GM12865 (cell line): ENCODE measurements around the gene ADAMTS17.

Experiments used
- DNase-seq: peaks from one replicate; pipeline ENCODE4 v3.0.0; 2010; ENCODE audit warnings: low read depth
- H3K4me3 ChIP-seq: 2 replicates; pipeline ENCODE4 v1.5.1; 2011; ENCODE audit warnings: mild to moderate bottlenecking, low read depth, low read length, control low read depth
- TF ChIP-seq, protein P1 (sequence below): IDR thresholded peaks from 2 replicates; pipeline ENCODE4 v1.5.1; 2011; ENCODE audit warnings: low read length, control low read depth, low read depth, inconsistent platforms; ENCODE audit not compliant: insufficient read depth; ENCODE audit errors: missing control alignments

ADAMTS17 gene

DNA sequence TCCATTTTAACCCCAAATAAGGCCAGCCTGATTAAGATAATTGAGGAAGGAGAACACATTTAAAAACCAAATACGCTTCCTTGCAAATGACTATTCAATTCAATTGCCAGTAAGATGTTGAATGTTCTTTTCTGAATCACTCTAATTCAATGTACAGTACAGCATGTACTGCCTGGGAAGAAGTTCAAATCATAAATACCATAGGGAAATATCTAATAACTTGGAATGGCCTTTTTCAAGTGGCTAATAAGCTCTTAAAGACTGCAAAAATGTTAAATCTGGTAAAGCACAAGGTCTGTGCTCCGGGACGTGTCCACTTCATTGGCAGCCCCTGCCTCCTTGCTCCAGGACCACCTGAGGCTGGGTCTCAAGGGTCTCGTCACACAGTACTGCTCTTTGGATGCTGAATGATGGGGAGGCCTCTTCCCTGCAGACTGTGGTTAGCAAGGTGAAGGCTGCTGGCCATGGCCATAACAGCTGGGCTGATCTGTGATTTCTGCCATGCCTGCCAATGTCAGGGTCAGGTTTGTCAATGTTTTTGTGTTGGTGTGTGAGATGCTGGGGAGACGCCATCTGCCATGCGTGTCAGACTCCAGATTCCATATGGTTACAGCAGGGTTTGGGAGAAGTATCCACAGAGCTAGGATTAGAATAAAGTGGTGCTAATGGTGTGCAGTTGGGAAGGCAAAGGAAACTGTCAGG, 300.5 kb downstream of the ADAMTS17 start:
- TF ChIP-seq, protein P1, sequence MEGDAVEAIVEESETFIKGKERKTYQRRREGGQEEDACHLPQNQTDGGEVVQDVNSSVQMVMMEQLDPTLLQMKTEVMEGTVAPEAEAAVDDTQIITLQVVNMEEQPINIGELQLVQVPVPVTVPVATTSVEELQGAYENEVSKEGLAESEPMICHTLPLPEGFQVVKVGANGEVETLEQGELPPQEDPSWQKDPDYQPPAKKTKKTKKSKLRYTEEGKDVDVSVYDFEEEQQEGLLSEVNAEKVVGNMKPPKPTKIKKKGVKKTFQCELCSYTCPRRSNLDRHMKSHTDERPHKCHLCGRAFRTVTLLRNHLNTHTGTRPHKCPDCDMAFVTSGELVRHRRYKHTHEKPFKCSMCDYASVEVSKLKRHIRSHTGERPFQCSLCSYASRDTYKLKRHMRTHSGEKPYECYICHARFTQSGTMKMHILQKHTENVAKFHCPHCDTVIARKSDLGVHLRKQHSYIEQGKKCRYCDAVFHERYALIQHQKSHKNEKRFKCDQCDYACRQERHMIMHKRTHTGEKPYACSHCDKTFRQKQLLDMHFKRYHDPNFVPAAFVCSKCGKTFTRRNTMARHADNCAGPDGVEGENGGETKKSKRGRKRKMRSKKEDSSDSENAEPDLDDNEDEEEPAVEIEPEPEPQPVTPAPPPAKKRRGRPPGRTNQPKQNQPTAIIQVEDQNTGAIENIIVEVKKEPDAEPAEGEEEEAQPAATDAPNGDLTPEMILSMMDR, result no peak
- no peak for DNase-seq
- no peak overlapping the region for H3K4me3 ChIP-seq

DNA sequence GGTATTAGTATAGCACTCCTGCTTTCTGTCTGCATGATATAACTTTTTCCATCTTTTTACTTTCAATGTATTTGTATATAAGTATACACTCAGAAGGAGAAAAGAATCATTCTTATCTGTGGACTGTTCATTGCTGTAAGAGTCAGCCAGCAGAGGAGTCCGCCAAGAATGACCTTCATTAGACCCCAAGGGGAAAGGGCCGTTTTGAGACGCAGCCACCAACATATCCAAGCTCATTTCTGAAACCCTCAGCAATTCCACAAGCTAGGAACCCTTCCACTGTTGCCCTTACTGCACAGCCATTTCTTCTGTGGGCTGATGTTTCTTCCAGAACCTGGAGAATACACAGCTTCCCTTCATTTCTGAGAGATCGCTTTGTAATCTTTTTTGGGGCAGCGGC, 301.8 kb downstream of the ADAMTS17 start:
- DNase-seq, result no peak
- H3K4me3 ChIP-seq, result no peak overlapping the region
- TF ChIP-seq, protein P1, result no peak

DNA sequence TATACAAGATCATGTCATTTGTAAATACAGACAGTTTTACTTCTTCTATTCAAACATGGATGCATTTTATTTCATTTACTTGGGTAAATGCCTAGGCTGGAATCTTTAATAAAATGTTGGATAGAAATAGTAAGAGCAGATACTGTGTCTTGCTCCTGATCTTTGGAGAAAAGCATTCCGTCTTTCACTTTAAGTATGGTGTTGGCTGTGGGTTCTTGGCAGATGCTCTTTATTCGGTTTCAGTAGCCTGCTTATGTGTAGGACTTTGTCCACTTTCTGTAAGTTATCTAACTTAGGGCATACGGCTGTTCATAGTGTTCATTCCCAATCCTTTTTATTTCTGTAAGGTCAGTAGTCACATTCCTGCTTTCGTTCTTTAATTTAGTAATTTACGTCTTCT, 303.0 kb downstream of the ADAMTS17 start:
- DNase-seq, result no peak
- no peak overlapping the region for H3K4me3 ChIP-seq
- TF ChIP-seq, protein P1, result no peak

DNA sequence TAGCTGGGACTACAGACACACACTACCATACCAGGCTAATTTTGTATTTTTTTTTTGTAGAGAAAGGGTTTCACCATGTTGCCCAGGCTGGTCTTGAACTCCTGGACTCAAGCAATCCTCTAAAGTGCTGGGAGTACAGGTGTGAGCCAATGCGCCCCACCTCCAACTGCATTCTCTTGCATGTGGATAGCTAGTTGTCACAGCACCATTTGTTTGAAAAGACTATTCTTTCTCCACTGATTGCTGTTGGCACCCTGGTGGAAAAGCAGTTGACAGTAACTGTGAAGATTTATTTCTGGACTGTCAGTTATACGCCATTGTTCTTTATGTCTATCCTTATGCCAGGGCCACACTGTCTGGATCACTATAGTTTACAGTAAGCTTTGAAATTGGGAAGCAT, 303.9 kb downstream of the ADAMTS17 start:
- H3K4me3 ChIP-seq, result no peak overlapping the region
- DNase-seq, result no peak
- TF ChIP-seq, protein P1, result no peak

DNA sequence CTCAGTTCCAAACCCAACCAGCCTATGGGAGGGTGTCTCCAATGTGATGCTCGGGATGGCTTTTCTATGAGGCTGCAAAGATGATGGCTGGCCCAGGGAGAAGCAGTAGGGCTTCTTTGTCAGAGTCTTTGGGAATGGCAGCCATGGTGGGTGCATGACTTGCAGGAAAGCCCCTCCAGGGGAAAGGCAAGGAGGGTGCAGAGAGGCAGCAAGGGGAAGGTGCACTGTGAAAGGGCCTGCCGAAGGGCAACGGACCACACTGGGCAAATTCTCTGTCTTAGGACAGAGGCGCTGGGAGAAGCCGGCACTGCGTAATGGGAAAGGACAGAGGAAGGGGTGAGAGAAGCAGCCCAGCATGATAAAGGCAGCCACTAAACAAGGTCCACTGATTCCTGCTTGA, 305.8 kb downstream of the ADAMTS17 start:
- TF ChIP-seq, protein P1, result no peak
- no peak for DNase-seq
- H3K4me3 ChIP-seq, result no peak overlapping the region

DNA sequence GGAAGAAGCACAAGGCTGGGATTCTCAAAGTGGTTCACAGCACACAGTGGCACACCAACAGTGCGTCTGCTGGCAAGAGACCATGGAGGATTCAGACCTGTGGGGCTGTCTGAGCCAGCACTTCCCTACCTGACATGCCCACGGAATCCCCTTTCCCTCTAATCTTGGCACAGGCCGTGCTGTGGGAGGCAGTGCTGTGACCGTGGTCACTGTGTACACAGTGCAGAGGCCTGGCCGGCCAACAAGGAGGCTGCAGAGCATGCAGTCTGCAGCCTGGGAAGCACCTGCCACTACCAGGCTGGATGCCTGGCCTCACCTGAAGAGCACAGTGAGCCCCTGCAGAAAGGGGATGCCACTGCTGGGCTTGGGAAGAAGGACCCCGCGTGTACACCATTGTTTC, 307.6 kb downstream of the ADAMTS17 start:
- TF ChIP-seq, protein P1, result no peak

More for the DNA sequence above, 307.6 kb downstream of the ADAMTS17 start:
- DNase-seq, result no peak
- no peak overlapping the region for H3K4me3 ChIP-seq
